Skin epidermis (tissue), 12 donors: Measurements from ENCODE around the gene POU2F1.
A peak's percentile ranks its signal among the peaks of the same experiment; 100 is the strongest.
"Not testable (repeated sequence)": the region's sequence is repeated elsewhere in the genome, so short reads cannot be mapped to it uniquely, and the experiment has no call there.

Source experiments
- H3K27ac ChIP-seq, 21 experiments: fragments of 200-600 bp; sonication (generic) in 11 of 21; one replicate each; pipeline ENCODE4 v1.5.0; 2020; ENCODE audit warnings: mild to moderate bottlenecking in 3 of 21, inconsistent platforms in 2 of 21, moderate library complexity in 2 of 21
- H3K4me3 ChIP-seq, 7 experiments: fragments of 200-600 bp; sonication (generic) in 2 of 7; one replicate each; pipeline ENCODE4 v1.5.0; 2020; ENCODE audit warnings: inconsistent platforms in 2 of 7, mild to moderate bottlenecking in 2 of 7, moderate library complexity in 1 of 7

The POU2F1 gene

DNA sequence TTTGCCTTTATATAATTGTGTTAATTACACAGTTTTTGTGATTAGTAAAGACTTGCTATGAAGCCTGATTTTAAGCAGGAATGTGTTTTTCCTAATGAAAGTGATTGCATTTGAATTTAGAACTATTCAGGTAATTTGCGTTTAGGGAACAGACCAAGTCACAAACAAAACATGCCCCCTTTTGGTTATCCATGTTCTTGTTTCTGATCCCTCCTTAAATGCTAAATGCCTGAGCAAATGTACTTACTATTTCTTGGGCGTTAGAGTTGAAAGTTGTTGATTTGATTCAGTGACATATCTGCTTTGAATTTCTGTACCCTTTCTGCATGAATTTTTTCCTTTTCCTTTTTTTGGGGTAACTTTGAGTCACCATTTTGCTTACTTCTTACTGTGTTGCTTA, 5.2 kb downstream of the POU2F1 start:
- Histone ChIP-seq H3K4me3 (no peak overlapping the region), H3K27ac (no peak overlapping the region)

DNA sequence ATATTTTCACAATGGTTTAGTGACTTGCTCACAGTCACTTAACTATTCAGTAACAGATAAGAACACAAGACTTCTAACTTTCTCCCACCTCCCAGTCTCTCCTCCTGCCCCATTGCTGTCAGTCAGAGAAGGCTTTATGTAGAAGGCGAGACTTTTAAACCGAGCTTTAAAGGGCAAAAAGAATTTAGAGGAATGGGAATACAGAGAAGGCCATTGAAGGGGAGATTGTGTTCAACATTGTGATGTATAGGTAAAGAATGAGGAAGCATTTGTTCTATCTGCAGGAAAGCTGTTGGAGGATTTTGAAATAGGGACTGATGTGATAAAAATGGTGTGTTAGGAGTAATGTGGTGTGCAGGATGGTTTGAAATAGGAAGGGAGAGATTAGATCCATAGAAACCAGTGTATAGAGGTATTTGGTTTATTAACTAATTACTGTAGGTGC, 7.3 kb downstream of the POU2F1 start:
- Histone ChIP-seq H3K27ac (no peak overlapping the region), H3K4me3 (no peak overlapping the region)

DNA sequence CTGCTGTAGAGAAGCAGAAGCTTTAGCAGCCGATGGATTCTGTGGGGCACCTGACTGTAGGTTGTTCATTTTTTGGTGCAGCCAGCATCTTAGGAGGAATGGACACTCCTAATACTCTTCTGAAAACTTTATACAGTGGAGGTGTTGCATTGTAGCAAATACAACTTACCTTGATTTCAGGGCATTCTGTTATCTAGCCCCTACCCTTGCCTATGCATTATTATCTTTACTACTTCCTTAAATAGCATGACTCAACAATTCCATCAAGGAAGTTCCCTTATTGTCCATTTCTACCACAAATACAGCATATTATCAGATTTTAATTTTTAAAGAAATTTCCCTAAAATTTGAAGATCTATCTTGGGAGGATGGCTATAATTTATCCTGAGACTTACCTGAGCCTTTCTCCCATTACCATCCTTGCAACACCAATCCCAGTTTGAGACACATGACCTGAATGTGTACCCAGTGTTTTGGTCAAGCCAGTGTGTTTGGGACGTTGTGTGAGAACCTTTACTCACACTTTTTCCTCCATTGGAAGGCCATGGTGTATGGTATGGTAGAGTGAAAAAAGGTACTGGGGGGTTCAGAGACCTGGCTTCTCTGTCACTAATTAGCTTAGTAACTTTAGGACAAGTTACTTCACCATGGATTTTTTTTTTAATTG, 9.2 kb downstream of the POU2F1 start:
- peak overlapping the region in 3 of 21 experiments; percentile 26 to 46 (median 27) for H3K27ac ChIP-seq
- H3K4me3 ChIP-seq: no peak overlapping the region

DNA sequence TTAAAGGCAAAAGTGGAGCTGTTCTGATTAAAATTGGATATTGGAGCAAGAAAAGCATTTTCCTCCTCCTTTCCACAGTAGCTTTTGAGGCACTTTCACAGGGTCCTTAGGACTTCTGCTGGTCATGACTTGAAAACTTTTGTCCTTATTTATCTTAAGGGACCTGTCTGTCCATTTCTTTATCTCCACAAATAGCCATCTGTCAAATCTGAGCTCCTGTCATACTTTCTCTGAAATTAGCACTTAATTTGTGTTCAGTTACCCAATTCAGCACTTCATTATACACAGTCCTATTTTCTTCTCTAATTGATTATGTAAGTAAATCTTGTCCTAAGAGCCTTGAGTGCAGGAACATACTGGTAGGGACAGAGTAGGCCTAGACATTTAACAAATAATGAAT, 9.8 kb downstream of the POU2F1 start:
- peak overlapping the region in 1 of 21 experiments; percentile 26 for H3K27ac ChIP-seq
- no peak overlapping the region for H3K4me3 ChIP-seq

DNA sequence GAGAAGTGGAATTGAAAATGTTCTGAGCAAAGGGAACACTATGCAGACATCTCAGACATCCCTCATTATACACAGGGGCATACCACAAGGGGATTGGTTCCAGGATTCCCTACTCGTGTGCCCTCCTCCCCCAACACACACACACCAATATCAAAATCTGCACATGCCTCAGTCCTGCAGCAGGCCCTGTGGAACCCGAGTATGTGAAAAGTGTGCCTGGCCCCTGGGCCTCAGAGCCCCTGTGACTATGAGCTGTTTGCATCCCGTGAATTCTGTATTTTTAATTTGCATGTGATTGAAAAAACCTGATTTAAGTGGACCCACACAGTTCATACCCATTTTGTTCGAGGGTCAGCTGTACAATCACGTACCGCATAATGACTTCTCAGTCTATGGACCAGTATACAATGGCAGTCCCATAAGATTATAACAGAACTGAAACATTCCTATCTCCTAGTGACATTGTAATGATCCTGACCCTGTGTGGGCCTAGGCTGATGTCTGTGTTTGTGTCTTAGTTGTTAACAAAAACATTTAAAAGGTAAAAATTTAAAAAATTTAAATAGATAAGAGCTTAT, 11.3 kb downstream of the POU2F1 start:
- no peak overlapping the region for H3K27ac ChIP-seq
- H3K4me3 ChIP-seq: no peak overlapping the region

DNA sequence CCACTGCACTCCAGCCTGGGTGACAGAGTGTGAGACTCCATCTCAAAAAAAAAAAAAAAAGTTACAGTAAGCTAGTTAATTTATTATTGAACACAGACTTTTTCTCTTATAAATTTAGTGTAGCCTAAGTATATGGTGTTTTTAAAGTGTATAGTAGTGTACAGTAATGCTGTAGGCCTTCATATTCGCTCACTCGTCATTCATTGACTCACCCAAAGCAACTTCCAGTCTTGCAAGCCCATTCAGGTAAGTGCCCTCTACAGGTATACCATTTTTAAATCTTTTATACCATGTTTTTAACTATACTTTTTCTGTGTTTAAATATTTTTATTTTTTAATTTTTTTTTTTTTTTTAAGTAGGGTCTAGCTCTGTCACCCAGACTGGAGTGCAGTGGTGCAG, 12.1 kb downstream of the POU2F1 start:
- Histone ChIP-seq H3K27ac (no peak overlapping the region), H3K4me3 (no peak overlapping the region)

DNA sequence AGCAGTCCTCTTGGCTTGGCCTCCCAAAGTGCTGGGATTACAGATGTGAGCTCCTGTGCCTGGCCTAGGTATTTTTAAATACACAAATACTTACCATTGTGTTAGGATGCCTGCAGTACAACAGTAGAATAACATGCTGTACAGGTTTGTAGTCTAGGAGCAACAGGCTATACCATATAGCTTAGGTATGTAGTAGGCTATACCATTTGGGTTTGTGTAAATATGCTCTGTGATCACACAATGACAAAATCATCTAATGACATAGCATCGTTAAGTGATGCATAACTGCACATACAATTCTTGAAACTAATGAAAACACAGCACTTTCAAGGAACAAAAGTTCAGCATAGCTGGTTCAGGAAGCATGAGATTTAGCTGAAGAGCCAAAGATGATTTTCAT, 12.7 kb downstream of the POU2F1 start:
- no peak overlapping the region for H3K27ac ChIP-seq

DNA sequence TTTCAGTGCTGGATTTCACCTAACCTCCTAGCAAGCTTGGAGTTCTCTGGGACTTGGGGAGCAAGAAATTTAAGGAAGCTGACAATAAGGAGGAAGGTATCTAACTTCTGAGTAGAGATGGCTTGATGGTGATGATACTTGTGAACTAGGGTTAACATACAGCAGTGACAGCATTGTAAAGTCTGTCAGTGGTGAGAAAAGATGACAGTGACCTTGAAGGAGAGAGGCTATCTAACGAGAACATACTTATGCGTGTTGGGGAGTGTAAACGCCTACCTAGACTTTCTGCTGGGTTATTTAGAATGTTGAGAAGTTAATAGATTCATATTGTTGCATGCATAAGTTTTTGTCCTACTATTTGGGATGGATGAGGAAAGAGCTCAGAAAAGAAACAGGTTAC, 16.3 kb downstream of the POU2F1 start:
- no peak overlapping the region for H3K4me3 ChIP-seq
- H3K27ac ChIP-seq: no peak overlapping the region

More for the DNA sequence above, 12.7 kb downstream of the POU2F1 start:
- H3K4me3 ChIP-seq: no peak overlapping the region

DNA sequence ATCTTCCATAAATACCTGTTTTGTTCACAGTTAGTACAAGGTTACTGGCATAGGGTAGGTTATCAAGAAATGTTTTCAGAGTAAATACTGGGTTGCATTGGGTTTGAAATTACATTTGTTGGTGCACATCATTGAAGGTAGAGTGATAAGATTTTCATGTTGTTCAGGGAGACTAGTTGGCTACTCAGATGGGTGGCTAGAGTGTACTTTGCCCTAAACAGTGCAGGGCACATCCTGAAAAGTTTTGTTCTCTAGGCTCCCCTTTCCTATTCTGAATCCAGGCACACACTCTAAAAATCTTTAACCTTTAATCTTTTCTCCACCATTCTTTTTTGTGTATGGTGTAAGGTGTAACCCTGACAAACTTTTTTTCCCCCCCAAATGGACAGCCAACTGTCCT, 18.0 kb downstream of the POU2F1 start:
- Histone ChIP-seq H3K27ac (no peak overlapping the region), H3K4me3 (no peak overlapping the region)

DNA sequence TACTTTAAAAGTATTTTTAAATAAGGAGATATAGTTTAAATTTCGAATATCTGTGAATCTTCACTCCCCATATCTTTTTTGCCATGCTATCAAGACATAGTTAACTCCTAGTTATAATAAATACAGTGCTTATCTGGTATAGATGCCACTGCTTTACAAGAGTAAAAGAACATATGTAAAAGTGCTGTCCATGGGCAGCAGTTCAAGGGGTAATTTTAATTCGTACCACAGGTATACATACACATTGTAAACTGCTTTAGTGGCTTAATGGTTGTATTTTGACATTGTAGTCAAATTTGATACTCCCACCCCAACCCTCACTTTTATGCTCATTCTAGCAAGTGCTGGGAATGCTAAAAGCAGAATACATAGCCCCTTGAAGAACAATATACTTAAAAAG, 18.6 kb downstream of the POU2F1 start:
- no peak overlapping the region for H3K27ac ChIP-seq
- no peak overlapping the region for H3K4me3 ChIP-seq

DNA sequence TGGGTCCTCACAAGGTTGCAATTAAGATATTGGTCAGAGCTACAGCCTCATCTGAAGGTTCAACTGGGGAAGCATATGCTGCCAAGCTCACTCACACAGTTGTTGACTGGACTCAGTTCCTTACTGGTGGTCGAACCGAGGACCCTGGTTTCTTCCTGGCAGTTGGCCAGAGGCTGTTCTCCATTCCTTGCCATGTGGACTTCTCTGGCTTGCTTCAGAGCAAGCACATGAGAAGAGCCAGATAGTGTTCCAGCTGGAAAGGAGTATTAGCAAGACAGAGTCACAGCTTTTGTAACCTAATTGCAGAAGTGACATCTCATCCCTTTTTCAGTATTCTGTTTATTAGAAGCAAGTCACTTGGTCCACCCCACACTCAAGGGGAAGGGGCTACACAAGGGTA, 23.6 kb downstream of the POU2F1 start:
- no peak overlapping the region for H3K4me3 ChIP-seq
- H3K27ac ChIP-seq: no peak overlapping the region

DNA sequence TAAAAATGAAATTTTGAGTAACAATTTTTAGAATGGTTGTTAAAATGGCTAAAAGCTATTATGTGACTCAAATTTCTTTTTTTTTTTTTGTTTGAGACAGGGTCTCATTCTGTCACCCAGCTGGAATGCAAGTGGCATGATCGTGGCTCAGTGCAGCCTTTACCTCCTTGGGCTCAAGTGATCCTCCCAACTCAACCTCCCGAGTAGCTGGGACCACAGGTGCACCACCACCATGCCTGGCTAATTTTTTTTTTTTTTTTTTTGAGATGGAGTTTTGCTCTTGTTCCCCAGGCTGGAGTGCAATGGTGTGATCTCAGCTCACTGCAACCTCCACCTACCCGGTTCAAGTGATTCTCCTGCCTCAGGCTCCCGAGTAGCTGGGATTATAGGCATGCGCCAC, 24.5 kb downstream of the POU2F1 start:
- H3K27ac ChIP-seq: not testable (repeated sequence)

DNA sequence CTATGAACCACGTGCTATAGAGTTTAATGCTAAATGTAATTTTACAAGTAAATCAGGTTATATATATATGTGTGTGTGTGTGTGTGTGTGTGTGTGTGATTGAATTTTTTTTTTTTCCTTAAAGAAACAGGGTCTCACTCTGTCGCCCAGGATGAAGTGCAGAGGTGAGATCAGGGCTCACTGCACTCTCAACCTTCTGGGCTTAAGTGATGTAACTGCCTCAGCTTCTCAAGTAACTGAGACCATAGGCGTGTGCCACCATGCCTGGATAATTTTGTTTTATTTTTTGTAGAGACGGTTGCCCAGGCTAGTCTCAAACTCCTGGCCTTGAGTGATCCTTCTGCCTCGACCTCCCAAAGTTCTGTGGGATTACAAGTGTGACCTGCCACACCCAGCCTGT, 26.3 kb downstream of the POU2F1 start:
- Histone ChIP-seq H3K4me3 (no peak overlapping the region), H3K27ac (no peak overlapping the region)

More for the DNA sequence above, 24.5 kb downstream of the POU2F1 start:
- not testable (repeated sequence) for H3K4me3 ChIP-seq

DNA sequence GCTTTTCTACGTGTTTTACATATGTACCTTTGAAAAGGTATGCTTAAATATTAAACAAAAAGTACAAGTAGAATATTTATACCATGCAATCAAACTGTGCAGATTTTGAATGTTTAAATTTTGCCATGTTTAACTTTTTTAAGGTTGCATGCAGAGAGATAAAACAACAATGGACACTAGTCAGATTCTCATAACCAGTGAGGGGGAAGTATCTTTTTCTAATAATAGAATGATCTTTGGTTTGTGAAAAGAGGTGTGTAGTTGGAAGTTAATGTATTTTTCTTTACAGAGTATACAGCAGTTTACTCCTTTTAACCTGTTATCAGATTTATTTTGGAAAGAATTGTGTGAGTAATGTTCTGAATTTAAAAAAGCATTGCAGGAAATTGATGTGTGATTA, 27.1 kb downstream of the POU2F1 start:
- Histone ChIP-seq H3K27ac (no peak overlapping the region), H3K4me3 (no peak overlapping the region)

DNA sequence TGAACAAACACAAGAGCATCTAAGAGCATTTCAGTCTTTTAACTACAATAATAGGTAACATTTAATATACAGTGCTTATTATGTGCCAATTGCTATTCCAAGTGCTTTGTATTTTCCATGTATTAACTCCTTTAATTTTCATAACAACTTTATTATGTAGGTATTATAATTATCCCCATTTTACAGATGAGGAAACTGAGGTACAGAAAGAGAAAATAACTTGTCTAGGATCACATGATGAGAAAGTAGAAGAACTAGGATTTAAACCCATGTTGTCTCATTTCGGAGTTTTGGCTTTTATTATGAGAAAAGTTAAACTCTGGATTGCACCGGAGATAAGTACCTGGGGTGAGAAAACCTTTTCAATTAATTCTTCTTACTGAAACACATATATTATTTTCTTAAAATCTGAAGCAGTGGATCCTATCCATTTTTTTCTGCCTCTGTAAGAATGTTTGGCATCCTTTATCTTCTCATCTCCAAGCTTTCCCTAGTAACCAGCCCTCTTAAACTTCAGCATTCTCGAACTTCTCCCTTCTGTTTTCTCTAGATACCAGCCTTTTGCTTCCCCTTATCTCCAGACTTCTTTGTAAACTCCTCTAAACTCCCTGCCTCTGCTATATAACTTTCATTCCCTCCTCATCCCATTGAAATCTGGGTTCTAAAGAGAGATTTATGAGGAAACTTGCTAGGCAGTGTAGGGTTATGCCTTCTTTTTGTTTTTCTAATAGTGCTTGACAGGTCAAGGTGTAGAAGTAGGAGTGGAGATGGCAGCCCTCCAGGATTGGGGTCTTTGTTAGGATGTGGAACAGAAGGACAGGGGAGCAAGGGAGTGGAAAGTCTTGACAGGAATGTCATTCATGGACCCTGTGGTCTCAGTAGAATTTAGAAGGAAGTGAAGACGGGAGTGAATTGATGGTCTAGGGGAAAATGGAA, 28.3 kb downstream of the POU2F1 start:
- Histone ChIP-seq H3K4me3 (no peak overlapping the region), H3K27ac (no peak overlapping the region)

DNA sequence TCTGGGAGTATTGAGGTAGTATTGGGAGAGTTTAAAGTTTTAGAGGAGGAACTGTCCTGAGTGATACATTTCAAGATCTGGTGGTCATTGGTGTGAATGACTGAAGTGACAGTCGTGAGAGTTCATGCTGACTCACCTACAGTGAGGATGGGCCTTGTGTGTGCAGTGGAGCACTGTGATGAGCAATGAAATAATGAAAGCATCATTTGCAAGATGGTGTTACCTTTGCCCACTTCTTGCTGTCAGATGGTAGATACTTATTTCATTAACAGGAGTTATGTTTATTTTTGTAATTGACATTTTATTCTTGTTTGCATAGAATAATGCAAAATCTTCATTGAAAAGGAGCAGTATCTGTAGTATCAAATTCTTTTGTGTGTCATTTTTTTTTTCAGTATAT, 29.0 kb downstream of the POU2F1 start:
- H3K4me3 ChIP-seq: no peak overlapping the region
- no peak overlapping the region for H3K27ac ChIP-seq

DNA sequence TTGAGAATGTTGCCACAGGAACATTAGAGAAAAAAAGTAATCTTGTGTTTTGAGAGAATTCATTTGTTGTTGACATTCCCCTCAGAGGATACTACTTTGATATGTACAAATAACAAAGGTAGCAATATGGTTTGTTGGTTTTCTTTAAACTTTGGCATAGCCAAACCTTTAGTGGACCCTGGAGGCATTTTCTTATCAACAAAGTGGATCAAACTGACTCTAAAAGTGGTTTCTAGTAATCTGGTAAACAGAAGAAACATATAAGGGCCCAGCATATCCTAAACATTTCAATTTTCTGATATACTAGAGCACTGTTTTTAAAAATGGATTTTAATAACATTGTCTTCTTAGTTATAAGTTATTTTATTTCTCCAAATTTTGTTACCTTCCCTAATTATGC, 29.8 kb downstream of the POU2F1 start:
- Histone ChIP-seq H3K27ac (no peak overlapping the region), H3K4me3 (no peak overlapping the region)

DNA sequence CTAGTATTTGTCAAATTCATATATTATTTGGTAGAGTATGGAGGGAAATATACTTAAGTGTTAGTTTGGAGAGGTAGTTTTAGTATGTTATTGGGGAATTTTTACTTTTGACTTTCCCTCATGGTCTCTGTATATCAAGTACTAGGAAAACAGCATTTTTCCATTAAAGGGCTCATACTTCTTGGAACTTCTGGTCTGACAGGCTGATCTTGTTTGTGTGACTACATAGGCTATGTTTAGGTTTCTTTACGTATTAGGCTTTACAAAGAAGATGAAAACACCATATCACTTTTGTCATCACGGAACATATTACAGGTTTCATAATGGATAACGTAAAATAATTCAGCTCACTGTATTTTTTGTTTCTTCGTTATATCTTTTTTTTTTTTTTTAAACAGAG, 30.8 kb downstream of the POU2F1 start:
- Histone ChIP-seq H3K4me3 (no peak overlapping the region), H3K27ac (no peak overlapping the region)

DNA sequence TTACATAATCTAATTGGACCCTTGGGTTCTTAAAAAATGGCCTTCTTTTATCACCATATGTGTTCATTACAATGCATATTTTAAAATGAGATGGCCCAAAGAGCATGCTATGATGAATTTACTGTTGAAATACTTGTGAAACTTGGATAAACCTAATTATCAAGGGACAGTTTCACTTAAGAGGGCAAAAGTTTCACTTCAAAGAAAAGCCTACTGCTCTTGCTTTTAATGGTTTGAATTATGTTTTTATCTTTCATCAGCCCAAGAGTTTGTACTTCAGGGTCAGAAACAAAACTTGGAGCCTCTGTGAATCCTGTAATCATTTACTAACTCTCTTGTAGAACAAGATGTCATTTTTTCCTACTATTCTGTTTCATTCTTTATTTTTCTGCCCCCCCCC, 32.3 kb downstream of the POU2F1 start:
- Histone ChIP-seq H3K4me3 (no peak overlapping the region), H3K27ac (no peak overlapping the region)

DNA sequence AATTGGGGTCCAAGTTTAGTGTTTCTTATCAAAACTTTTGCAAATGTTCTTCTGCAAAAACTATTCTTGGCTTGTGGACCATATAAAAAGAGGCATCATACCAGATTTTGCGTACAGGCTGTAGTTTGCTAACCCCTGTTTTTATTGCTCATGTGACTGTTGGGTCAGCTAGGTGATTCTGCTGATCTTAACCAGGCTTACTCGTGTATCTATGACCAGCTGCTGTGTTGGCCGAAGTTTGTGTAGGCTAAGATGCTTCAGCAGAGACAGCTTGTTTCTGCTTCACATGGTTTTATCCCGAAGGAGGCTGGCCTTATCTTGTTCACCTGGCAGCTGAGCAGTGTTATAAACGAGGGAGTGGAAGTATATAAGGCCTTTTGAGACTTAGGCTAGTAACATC, 38.2 kb downstream of the POU2F1 start:
- Histone ChIP-seq H3K4me3 (no peak overlapping the region), H3K27ac (no peak overlapping the region)

DNA sequence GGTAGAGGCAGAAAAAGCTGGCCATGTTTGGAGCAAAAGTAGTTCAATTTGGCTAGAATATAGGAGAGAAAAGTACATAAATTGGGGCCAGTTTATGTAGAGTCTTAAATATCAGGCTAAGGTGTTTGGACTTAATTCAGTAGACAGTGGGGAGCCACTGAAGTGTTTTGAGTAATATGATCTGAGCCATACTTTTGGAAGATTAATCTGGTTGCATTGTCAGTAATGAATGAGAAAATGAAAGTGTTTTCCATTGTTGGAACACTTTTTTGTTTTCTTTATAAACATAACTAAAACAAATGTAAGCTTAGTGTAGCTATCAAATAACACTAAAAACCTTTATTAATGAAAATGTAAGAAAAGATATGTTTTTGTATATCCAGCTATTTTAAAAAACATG, 42.1 kb downstream of the POU2F1 start:
- Histone ChIP-seq H3K4me3 (no peak overlapping the region), H3K27ac (no peak overlapping the region)
